CD14-positive monocyte (primary cell): ENCODE results near the gene PDF. TPM values are rescaled to one million over a fixed set of nuclear protein-coding genes. Genes with fewer than 3 reads are reported as not detected.

Experiments
- DNase-seq, 3 donors: peaks; one replicate each; pipeline ENCODE4 v3.0.0-alpha.2; 2011 to 2022
- H2AFZ ChIP-seq: 2 replicates; pipeline ENCODE4 v1.6.0; 2012; ENCODE audit warnings: mild to moderate bottlenecking, low read depth, low read length, inconsistent platforms; ENCODE audit not compliant: insufficient read depth, poor library complexity, severe bottlenecking
- H3K27ac ChIP-seq, 2 donors: 1 replicate in 1 of 2; 2 replicates in 1 of 2; pipeline ENCODE4 v1.5.1; 2012 to 2013; ENCODE audit warnings: low read length in 2 of 2, control low read depth in 1 of 2, inconsistent platforms in 1 of 2, low read depth in 1 of 2, mild to moderate bottlenecking in 1 of 2
- H3K27me3 ChIP-seq, 2 donors: one replicate each; pipeline versions ENCODE4 v1.6.0 to v1.6.1; 2011 to 2013; ENCODE audit warnings: low read length in 2 of 2; ENCODE audit not compliant: control insufficient read depth in 2 of 2, insufficient read depth in 2 of 2
- H3K36me3 ChIP-seq, 2 donors: replicated peaks in 1 of 2; 1 replicate in 1 of 2; 2 replicates in 1 of 2; pipeline versions ENCODE4 v1.5.1 to v1.6.1; 2012 to 2013; ENCODE audit warnings: low read length in 2 of 2, control low read depth in 1 of 2, inconsistent platforms in 1 of 2, mild to moderate bottlenecking in 1 of 2; ENCODE audit not compliant: insufficient read depth in 2 of 2, control insufficient read depth in 1 of 2
- H3K4me1 ChIP-seq, 2 donors: 1 replicate in 1 of 2; 2 replicates in 1 of 2; pipeline versions ENCODE4 v1.5.1 to v1.6.1; 2012 to 2013; ENCODE audit warnings: low read length in 2 of 2, control low read depth in 1 of 2, inconsistent platforms in 1 of 2, mild to moderate bottlenecking in 1 of 2, moderate library complexity in 1 of 2; ENCODE audit not compliant: insufficient read depth in 2 of 2, control insufficient read depth in 1 of 2
- H3K4me2 ChIP-seq: replicated peaks from 2 replicates; pipeline ENCODE3; 2012; ENCODE audit warnings: low read length, moderate library complexity, mild to moderate bottlenecking; ENCODE audit not compliant: poor library complexity, severe bottlenecking; ENCODE audit errors: extremely low read depth
- H3K4me3 ChIP-seq, 3 experiments: fragments of 200-600 bp in 1 of 3; sonication (generic) in 1 of 3; replicated peaks in 1 of 3; 1 replicate in 2 of 3; 2 replicates in 1 of 3; pipeline ENCODE4 v1.5.1; 2011 to 2013; ENCODE audit warnings: low read length in 3 of 3, mild to moderate bottlenecking in 3 of 3, control low read depth in 2 of 3, low read depth in 2 of 3, inconsistent platforms in 1 of 3, moderate library complexity in 1 of 3
- H3K79me2 ChIP-seq: 2 replicates; pipeline ENCODE4 v1.6.0; 2012; ENCODE audit warnings: mild to moderate bottlenecking, control low read depth, inconsistent platforms, low read length, moderate library complexity; ENCODE audit not compliant: insufficient read depth
- H3K9ac ChIP-seq: 2 replicates; pipeline ENCODE4 v1.6.0; 2017; ENCODE audit warnings: low read length, mild to moderate bottlenecking; ENCODE audit not compliant: insufficient read depth, poor library complexity, severe bottlenecking
- H3K9me3 ChIP-seq, 2 donors: replicated peaks in 1 of 2; 1 replicate in 1 of 2; 2 replicates in 1 of 2; pipeline versions ENCODE4 v1.5.1 to v1.6.1; 2012 to 2013; ENCODE audit warnings: low read length in 2 of 2, control low read depth in 1 of 2; ENCODE audit not compliant: control insufficient read depth in 1 of 2, insufficient read depth in 1 of 2
- H4K20me1 ChIP-seq: 2 replicates; pipeline ENCODE4 v1.6.0; 2012; ENCODE audit warnings: mild to moderate bottlenecking, low read length, control low read depth, moderate library complexity; ENCODE audit not compliant: insufficient read depth
- H3K27ac Mint-ChIP-seq, 7 donors: one replicate each; pipeline ENCODE4 v1.8.0; 2020; ENCODE audit warnings: mild to moderate bottlenecking in 7 of 7, mixed read lengths in 7 of 7, moderate library complexity in 6 of 7, inconsistent platforms in 2 of 7
- H3K27me3 Mint-ChIP-seq, 3 donors: one replicate each; pipeline ENCODE4 v1.8.0; 2021 to 2022; ENCODE audit warnings: low read depth in 3 of 3, mild to moderate bottlenecking in 3 of 3, mixed read lengths in 3 of 3, moderate library complexity in 3 of 3, inconsistent platforms in 1 of 3
- H3K36me3 Mint-ChIP-seq, 2 donors: one replicate each; pipeline ENCODE4 v1.8.0; 2020; ENCODE audit warnings: mixed read lengths in 2 of 2, inconsistent platforms in 1 of 2, mild to moderate bottlenecking in 1 of 2
- H3K4me1 Mint-ChIP-seq: one replicate; pipeline ENCODE4 v1.8.0; 2020; ENCODE audit warnings: mild to moderate bottlenecking, mixed read lengths
- H3K4me3 Mint-ChIP-seq, 2 donors: one replicate each; pipeline ENCODE4 v1.8.0; 2020; ENCODE audit warnings: mild to moderate bottlenecking in 2 of 2, mixed read lengths in 2 of 2, moderate library complexity in 1 of 2
- H3K9me3 Mint-ChIP-seq, 7 donors: one replicate each; pipeline ENCODE4 v1.8.0; 2020 to 2022; ENCODE audit warnings: mixed read lengths in 7 of 7, mild to moderate bottlenecking in 6 of 7, moderate library complexity in 6 of 7, inconsistent platforms in 2 of 7
- CTCF ChIP-seq: fragments of 200-600 bp; IDR thresholded peaks from one replicate; pipeline ENCODE4 v1.8.0; 2022; ENCODE audit warnings: antibody characterized with exemption, mild to moderate bottlenecking
- WGBS: methylation state at CpG from one replicate; pipeline ENCODE4 v1.1.5; 2013; ENCODE audit warnings: missing lambda C conversion rate; ENCODE audit not compliant: insufficient coverage; 5-methylcytosine and 5-hydroxymethylcytosine counted together
- intact Hi-C, 2 donors: fragments of 100-400 bp; cut with micrococcal nuclease; formaldehyde crosslinking; loops; one replicate each; pipeline versions ENCODE4 v1.15.0 to v1.15.1; 2023
- polyA plus RNA-seq, 3 donors: library from polyadenylated mRNA; depleted of rRNA in 1 of 3; unstranded in 2 of 3; stranded (reverse) in 1 of 3; fragments of 300-500 nt in 2 of 3; fragments of >200 nt in 1 of 3; fragmentation: Illumina TruSeq in 2 of 3; gene quantifications; 1 replicate in 2 of 3; 2 replicates in 1 of 3; pipeline ENCODE4 v1.2.3, GENCODE V29; 2012 to 2021

PDF gene
- polyA plus RNA-seq, 3 donors = 2.3 to 7.2 (median 4.2) TPM

- no peak overlapping the region for H3K4me3 ChIP-seq
- H3K79me2 ChIP-seq = peaks cover 64% of the 10 kb centered on the region
- intact Hi-C loops = no loop called here
- no peak overlapping the region for H2AFZ ChIP-seq
- no peaks in the 10 kb centered on the region for H3K27me3 ChIP-seq
- Mint-ChIP-seq H3K9me3 (no peaks in the 10 kb centered on the region), H3K27ac (peak overlapping the region in 1 of 7 donors; percentile 25), H3K4me1 (peaks cover 34% of the 10 kb centered on the region), H3K4me3 (no peak overlapping the region), H3K27me3 (peaks cover 0 to 1% (median 1%) of the 10 kb centered on the region in 3 donors), H3K36me3 (peaks cover 49 to 69% of the 10 kb centered on the region in 2 donors)
- H4K20me1 ChIP-seq = peaks cover 75% of the 10 kb centered on the region
- no peak overlapping the region for H3K9ac ChIP-seq
- no peak for DNase-seq
- peak overlapping the region in 1 of 2 donors; percentile 31 for H3K27ac ChIP-seq
- no peak for TF ChIP-seq CTCF
- H3K9me3 ChIP-seq = no peaks in the 10 kb centered on the region
- peaks cover 48 to 66% of the 10 kb centered on the region in 2 donors for H3K36me3 ChIP-seq
- no peak overlapping the region for H3K4me2 ChIP-seq
- WGBS = 96% methylated on average over 4 of the region's 7 CpGs
- H3K4me1 ChIP-seq = peaks cover 13 to 27% of the 10 kb centered on the region in 2 donors
Observed at GRCh38 chr16:69326172-69326873, 4.1 kb downstream of the PDF start.

DNA sequence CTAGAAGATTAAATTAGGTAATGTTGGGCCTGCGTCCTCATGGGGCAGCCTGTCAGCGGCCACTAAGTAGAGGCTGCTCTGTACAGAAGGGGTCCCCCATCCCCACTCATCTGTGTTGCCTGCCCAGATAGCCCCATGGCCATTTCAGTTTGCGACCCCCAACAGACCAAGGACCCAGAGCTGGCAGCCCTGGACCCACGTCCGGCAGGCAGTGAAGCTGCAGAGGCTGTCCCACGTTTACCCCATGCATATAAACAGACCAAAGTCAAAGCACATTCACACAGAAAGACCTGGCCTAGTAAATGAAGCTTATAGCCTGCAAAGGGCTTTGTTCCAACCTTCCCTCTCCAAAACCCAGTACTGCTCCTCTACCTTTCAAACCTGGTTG lies 4.6 kb downstream of the PDF start:
- WGBS = 96% methylated on average over 6 of the region's 6 CpGs
- Mint-ChIP-seq H3K9me3 (no peaks in the 10 kb centered on the region), H3K36me3 (peaks cover 55 to 75% of the 10 kb centered on the region in 2 donors), H3K27me3 (peaks cover 0 to 1% (median 1%) of the 10 kb centered on the region in 3 donors), H3K4me1 (peaks cover 30% of the 10 kb centered on the region), H3K4me3 (no peak overlapping the region), H3K27ac (peak overlapping the region in 2 of 7 donors; percentile 52 to 59)
- Histone ChIP-seq H3K4me1 (peaks cover 10 to 24% of the 10 kb centered on the region in 2 donors), H3K4me2 (no peak overlapping the region), H3K4me3 (no peak overlapping the region), H3K9me3 (no peaks in the 10 kb centered on the region), H3K9ac (no peak overlapping the region), H2AFZ (no peak overlapping the region), H3K79me2 (peaks cover 70% of the 10 kb centered on the region), H3K27me3 (no peaks in the 10 kb centered on the region), H3K36me3 (peaks cover 53 to 72% of the 10 kb centered on the region in 2 donors), H4K20me1 (peaks cover 79% of the 10 kb centered on the region), H3K27ac (peak overlapping the region in 1 of 2 donors; percentile 31)
- TF ChIP-seq CTCF = no peak
- DNase-seq = no peak
- intact Hi-C loops = no loop called here
